Subcutaneous adipose tissue (tissue), 4 donors: Measurements from ENCODE around the gene PIK3CD. TPM values are rescaled to one million over a fixed set of nuclear protein-coding genes. Genes with fewer than 3 reads are reported as not detected.

ENCODE experiments used
- CTCF ChIP-seq: fragments of 450-650 bp; IDR thresholded peaks from one replicate; pipeline ENCODE4 v1.5.1; 2016; ENCODE audit warnings: low read depth, mild to moderate bottlenecking, control low read depth, antibody characterized with exemption, moderate library complexity
- total RNA-seq, 4 donors: library from RNA; depleted of rRNA; stranded (reverse); fragments of >200 nt; gene quantifications; one replicate each; pipeline ENCODE4 v1.1.0, GENCODE V29; 2016

The PIK3CD gene
- total RNA-seq, 4 donors from 2014 or later, result 4.7 to 13.9 (median 10.3) TPM

- no peak for TF ChIP-seq CTCF
Measured at GRCh38 chr1:9768983-9769382, 117.5 kb downstream of the PIK3CD start.

- TF ChIP-seq CTCF, result no peak
Measured at GRCh38 chr1:9770298-9770697, 118.8 kb downstream of the PIK3CD start.

- no peak for TF ChIP-seq CTCF
Measured at GRCh38 chr1:9774712-9775679, 123.5 kb downstream of the PIK3CD start.

DNA sequence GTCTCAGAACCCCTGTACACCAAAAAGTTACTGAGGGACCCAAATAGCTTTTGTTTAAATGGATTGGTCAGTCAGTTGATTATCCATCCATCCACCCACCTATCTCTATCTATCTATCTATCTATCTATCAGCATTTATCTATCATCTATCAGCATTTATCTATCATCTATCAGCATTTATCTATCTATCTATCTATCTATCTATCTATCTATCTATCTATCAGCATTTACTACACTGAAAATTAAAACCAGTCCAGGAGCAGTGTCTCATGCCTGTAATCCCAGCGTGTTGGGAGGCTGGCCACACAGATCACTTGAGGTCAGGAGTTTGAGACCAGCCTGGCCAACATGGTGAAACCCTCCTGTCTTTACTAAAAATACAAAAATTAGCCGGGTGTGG is 125.2 kb downstream of the PIK3CD start:
- TF ChIP-seq CTCF, result no peak

Other genes with a start within 250 kb of the PIK3CD start
- 10 to 100 TPM in 2 of 4 donors, 1 to 10 TPM in 2; 8.5 to 28.8 (median 12.9) TPM for gene SLC25A33, start 112.3 kb upstream of the PIK3CD start, total RNA-seq
- 1 to 10 TPM; 3.5 to 6.6 (median 4.1) TPM for gene TMEM201, start 62.8 kb upstream of the PIK3CD start, total RNA-seq
- gene CLSTN1, start 172.2 kb downstream of the PIK3CD start, total RNA-seq, result 10 to 100 TPM; 17.9 to 29.7 (median 24.9) TPM